ENCODE measurements around the gene PNPLA6. TPM values are rescaled to one million over a fixed set of nuclear protein-coding genes. Genes with fewer than 3 reads are reported as not detected.
A peak's percentile ranks its signal among the peaks of the same experiment; 100 is the strongest.

The PNPLA6 gene
- total RNA-seq, 1 experiment from 2014 or later = 217 TPM

DNA sequence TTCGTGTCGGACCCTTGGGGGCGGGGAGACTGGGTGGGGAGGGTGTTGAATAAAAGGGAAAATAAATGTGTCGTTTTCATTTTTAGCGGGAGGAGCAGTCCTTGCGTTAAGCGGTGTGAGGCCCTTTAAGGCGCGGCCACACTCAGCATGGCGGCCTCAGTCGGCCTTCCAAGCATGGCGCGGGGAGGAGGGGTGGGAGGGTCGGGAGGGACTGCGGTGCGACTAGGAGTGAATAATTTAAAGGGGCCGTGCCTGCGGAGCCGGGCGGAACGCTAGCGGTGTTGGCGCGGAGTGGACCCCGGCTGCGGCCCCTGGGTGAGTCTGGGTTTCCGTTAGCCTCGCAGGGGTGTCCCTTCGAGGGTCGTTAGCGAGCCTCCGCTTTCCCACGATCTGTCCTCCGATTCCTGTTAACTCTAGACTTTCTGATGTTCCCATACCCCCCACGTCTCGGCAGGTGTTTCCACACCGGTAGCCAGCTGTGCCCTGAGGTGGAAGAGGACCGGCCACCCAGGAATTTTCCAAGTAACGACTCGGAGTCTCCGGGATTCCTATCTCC is 1.5 kb upstream of the PNPLA6 start:
- no peaks in the 10 kb centered on the region for H3K9me2 ChIP-seq (replicated peaks; ENCODE audit: low read length)
- H4K20me1 ChIP-seq (ENCODE audit: low read length) = no peaks in the 10 kb centered on the region
- no peak for TF ChIP-seq EZH2 (IDR thresholded peaks at IDR 0.05; ENCODE audit: low read length, unreplicated experiment)
- no peak for TF ChIP-seq EZH2phosphoT487 (IDR thresholded peaks at IDR 0.05; ENCODE audit: borderline replicate concordance, low read length)
- TF ChIP-seq, protein P1, sequence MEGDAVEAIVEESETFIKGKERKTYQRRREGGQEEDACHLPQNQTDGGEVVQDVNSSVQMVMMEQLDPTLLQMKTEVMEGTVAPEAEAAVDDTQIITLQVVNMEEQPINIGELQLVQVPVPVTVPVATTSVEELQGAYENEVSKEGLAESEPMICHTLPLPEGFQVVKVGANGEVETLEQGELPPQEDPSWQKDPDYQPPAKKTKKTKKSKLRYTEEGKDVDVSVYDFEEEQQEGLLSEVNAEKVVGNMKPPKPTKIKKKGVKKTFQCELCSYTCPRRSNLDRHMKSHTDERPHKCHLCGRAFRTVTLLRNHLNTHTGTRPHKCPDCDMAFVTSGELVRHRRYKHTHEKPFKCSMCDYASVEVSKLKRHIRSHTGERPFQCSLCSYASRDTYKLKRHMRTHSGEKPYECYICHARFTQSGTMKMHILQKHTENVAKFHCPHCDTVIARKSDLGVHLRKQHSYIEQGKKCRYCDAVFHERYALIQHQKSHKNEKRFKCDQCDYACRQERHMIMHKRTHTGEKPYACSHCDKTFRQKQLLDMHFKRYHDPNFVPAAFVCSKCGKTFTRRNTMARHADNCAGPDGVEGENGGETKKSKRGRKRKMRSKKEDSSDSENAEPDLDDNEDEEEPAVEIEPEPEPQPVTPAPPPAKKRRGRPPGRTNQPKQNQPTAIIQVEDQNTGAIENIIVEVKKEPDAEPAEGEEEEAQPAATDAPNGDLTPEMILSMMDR (conservative IDR thresholded peaks at IDR 0.05; ENCODE audit: low read depth, low read length) = no peak
- CTCF ChIA-PET = no interaction called here
- DNase-seq = peak; percentile 90
- POLR2A ChIA-PET (ENCODE audit: unreplicated experiment) = no interaction called here
- intact Hi-C loops (cut with micrococcal nuclease) = loop anchor here (1.0 to 10.0 kb wide), 4 partner anchors 12 to 1849 kb away; partner anchors contain the start of genes HSD11B1L, MCOLN1, MICOS13 and PEX11G
- H3K9ac ChIP-seq (ENCODE audit: low read length) = peak overlapping the region; percentile 78
- H3K4me2 ChIP-seq (ENCODE audit: low read length) = peak overlapping the region; percentile 96
- peak overlapping the region; percentile 99 for H2AFZ ChIP-seq (ENCODE audit: low read length)
- ATAC-seq = peak; percentile 55
- no peaks in the 10 kb centered on the region for H3K27me3 ChIP-seq (ENCODE audit: low read length)
- H3K4me1 ChIP-seq (ENCODE audit: insufficient read depth, low read length) = peaks cover 10% of the 10 kb centered on the region
- peak overlapping the region; percentile 9; the same call in 1 of the 2 replicates for H3K27ac ChIP-seq (ENCODE audit: low read length)
- H3K9me3 ChIP-seq (ENCODE audit: low read length) = no peaks in the 10 kb centered on the region
- peaks cover 9% of the 10 kb centered on the region for H3K79me2 ChIP-seq (ENCODE audit: low read length)
- H3F3A ChIP-seq (ENCODE audit: low read length, unreplicated experiment) = no peaks in the 10 kb centered on the region
- H3K4me3 ChIP-seq (ENCODE audit: low read length) = peak overlapping the region; percentile 98
- TSS peak; percentile 87 for BruUV-seq (replicated peaks)
- H3K36me3 ChIP-seq (ENCODE audit: low read depth, low read length) = peaks cover 7% of the 10 kb centered on the region; the same call in 1 of the 2 replicates

DNA sequence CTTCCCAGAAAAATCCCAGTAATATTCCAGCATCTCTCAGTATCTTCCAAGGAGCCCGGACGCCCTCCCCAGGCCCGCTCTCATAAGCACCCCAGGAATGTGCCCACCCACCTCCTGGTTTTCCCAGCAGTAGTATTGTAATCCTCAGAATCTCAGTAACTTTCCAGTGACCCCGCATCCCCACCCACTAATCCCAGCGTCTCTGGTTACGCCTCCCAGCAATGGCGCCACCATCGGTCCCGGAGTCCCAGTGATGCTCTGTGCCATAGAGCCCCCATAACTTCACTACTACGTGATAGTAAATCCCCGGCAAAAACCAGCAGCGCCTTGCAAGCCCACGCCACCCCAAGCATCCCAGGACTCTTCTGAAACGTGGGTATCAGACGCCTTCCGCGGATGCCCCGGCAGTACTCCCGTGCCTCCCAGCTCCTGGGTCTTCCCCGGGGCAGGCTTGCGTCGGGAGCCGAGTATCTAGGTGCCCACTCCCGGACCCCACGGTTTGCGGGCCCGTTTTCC is 928 bp upstream of the PNPLA6 start:
- peak; percentile 56 for DNase-seq
- intact Hi-C loops (cut with micrococcal nuclease) = loop anchor here (1.0 to 10.0 kb wide), 4 partner anchors 12 to 1850 kb away; partner anchors contain the start of genes HSD11B1L, MCOLN1, MICOS13 and PEX11G
- no peak for TF ChIP-seq EZH2phosphoT487 (IDR thresholded peaks at IDR 0.05; ENCODE audit: borderline replicate concordance, low read length)
- no peak for TF ChIP-seq EZH2 (IDR thresholded peaks at IDR 0.05; ENCODE audit: low read length, unreplicated experiment)
- TF ChIP-seq, protein P1 (conservative IDR thresholded peaks at IDR 0.05; ENCODE audit: low read depth, low read length) = peak; percentile 41; the same call in 1 of the 2 replicates
- H3K27ac ChIP-seq (ENCODE audit: low read length) = peak overlapping the region; percentile 9; the same call in 1 of the 2 replicates
- peak overlapping the region; percentile 96 for H3K4me2 ChIP-seq (ENCODE audit: low read length)
- H3K27me3 ChIP-seq (ENCODE audit: low read length) = no peaks in the 10 kb centered on the region
- peak overlapping the region; percentile 78 for H3K9ac ChIP-seq (ENCODE audit: low read length)
- H4K20me1 ChIP-seq (ENCODE audit: low read length) = no peaks in the 10 kb centered on the region
- H3K9me3 ChIP-seq (ENCODE audit: low read length) = no peaks in the 10 kb centered on the region
- peak; percentile 53 for ATAC-seq
- H3K36me3 ChIP-seq (ENCODE audit: low read depth, low read length) = peaks cover 7% of the 10 kb centered on the region; the same call in 1 of the 2 replicates
- H2AFZ ChIP-seq (ENCODE audit: low read length) = peak overlapping the region; percentile 99
- CTCF ChIA-PET = no interaction called here
- TSS peak; percentile 43 for BruUV-seq (replicated peaks)
- H3K79me2 ChIP-seq (ENCODE audit: low read length) = peaks cover 9% of the 10 kb centered on the region
- H3K9me2 ChIP-seq (replicated peaks; ENCODE audit: low read length) = no peaks in the 10 kb centered on the region
- POLR2A ChIA-PET (ENCODE audit: unreplicated experiment) = interaction anchor here (0.6 kb wide), 1 partner anchor 262 kb away, joined by 3 read pairs; no protein-coding TSS in a partner anchor
- H3F3A ChIP-seq (ENCODE audit: low read length, unreplicated experiment) = no peaks in the 10 kb centered on the region
- H3K4me1 ChIP-seq (ENCODE audit: insufficient read depth, low read length) = peaks cover 10% of the 10 kb centered on the region
- H3K4me3 ChIP-seq (ENCODE audit: low read length) = peak overlapping the region; percentile 98
